Muscle of leg (tissue), 11 donors: ENCODE results near the gene GRIN1. TPM values are rescaled to one million over a fixed set of nuclear protein-coding genes. Genes with fewer than 3 reads are reported as not detected.

Experiments used
- DNase-seq: peaks from one replicate; pipeline ENCODE4 v3.0.0; 2013
- H3K27ac ChIP-seq: one replicate; pipeline ENCODE4 v1.5.1; 2013; ENCODE audit warnings: mild to moderate bottlenecking, low read length, control low read depth
- H3K27me3 ChIP-seq: one replicate; pipeline ENCODE4 v1.6.1; 2013; ENCODE audit warnings: low read length; ENCODE audit not compliant: control insufficient read depth, insufficient read depth
- H3K36me3 ChIP-seq: one replicate; pipeline ENCODE4 v1.6.1; 2013; ENCODE audit warnings: low read length; ENCODE audit not compliant: control insufficient read depth, insufficient read depth
- H3K4me1 ChIP-seq: one replicate; pipeline ENCODE4 v1.6.1; 2013; ENCODE audit warnings: low read length; ENCODE audit not compliant: control insufficient read depth, insufficient read depth
- H3K4me3 ChIP-seq: one replicate; pipeline ENCODE4 v1.5.1; 2013; ENCODE audit warnings: low read length, control low read depth
- H3K9me3 ChIP-seq: replicated peaks from 2 replicates; pipeline ENCODE4 v1.6.1; 2013; ENCODE audit warnings: low read depth, low read length; ENCODE audit not compliant: control insufficient read depth
- WGBS: methylation state at CpG from one replicate; pipeline ENCODE4 v1.1.5; 2013; ENCODE audit warnings: missing lambda C conversion rate; ENCODE audit not compliant: insufficient coverage; 5-methylcytosine and 5-hydroxymethylcytosine counted together
- polyA plus RNA-seq, 8 donors: library from polyadenylated mRNA; unstranded; fragments of 120-200 nt; gene quantifications; one replicate each; pipeline versions ENCODE4 v1.2.1 to v1.2.3, GENCODE V29; 2013; ENCODE audit warnings: inconsistent platforms in 1 of 8, low replicate concordance in 1 of 8; ENCODE audit not compliant: insufficient read length in 8 of 8, insufficient read depth in 1 of 8
- total RNA-seq: library from RNA; stranded (reverse); fragments of 120-200 nt; gene quantifications from one replicate; pipeline ENCODE4 v1.2.4, GENCODE V29; 2013

GRIN1 gene
- total and polyA plus RNA-seq, 9 donors = 0.07 to 0.17 (median 0.11) TPM; not detected in 5

DNA sequence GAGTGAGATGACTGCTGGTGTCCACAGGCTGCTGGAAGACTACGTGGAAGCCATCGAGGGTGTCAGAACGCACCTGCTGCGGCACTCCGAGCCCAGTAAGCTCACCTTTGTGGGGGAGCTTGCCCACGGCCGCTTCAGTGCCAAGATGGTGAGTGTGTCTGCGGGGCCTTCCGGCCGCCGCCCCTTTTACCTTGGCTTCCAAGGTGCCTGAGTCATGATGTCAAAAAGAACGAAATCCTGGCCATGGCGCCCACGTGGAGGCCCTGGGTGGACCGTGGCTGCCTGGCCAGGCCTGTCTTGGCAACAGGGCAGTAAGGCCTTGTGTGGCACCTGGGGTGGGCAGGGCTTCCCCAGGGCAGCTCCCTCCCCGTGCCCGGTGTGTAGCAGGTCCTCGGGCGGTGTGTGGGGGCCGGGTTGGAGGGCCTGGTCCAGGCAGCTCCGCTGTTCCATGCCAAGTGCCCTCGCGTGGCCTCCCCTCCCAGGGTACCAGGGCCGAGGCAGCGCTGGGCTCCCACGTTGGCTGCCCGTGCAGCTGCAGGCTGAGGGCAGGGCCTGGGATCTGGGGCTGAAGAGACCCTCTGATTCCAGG is 32.2 kb upstream of the GRIN1 start:
- H3K9me3 ChIP-seq = no peaks in the 10 kb centered on the region
- H3K4me1 ChIP-seq = no peaks in the 10 kb centered on the region
- H3K27ac ChIP-seq = no peak overlapping the region
- DNase-seq = no peak
- 92% methylated on average over 23 of the region's 27 CpGs for WGBS
- H3K4me3 ChIP-seq = no peak overlapping the region
- peaks cover 82% of the 10 kb centered on the region for H3K36me3 ChIP-seq
- H3K27me3 ChIP-seq = no peaks in the 10 kb centered on the region

DNA sequence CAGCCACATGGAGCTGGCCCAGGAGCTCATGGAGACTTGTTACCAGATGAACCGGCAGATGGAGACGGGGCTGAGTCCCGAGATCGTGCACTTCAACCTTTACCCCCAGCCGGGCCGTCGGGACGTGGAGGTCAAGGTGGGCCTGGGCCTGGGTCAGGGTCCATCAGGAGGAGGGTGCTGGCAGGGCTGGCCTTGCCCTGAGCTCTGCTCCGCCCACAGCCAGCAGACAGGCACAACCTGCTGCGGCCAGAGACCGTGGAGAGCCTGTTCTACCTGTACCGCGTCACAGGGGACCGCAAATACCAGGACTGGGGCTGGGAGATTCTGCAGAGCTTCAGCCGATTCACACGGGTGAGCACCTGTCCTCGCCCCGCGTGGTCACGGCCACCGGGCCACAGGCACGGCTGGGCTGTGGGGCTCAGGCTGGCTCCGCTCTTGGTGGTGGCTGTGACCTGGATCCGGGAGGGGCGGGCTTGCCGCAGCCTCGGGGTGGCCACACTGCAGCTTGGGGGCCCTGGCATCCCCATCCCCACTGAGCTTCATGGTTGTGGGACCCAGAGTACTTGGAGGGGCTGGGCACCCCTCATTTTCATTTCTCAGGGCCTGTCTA is 31.5 kb upstream of the GRIN1 start:
- H3K4me1 ChIP-seq = no peaks in the 10 kb centered on the region
- no peaks in the 10 kb centered on the region for H3K9me3 ChIP-seq
- no peak overlapping the region for H3K27ac ChIP-seq
- H3K4me3 ChIP-seq = no peak overlapping the region
- 95% methylated on average over 22 of the region's 27 CpGs for WGBS
- H3K27me3 ChIP-seq = peaks cover under 1% of the 10 kb centered on the region
- DNase-seq = no peak
- peaks cover 75% of the 10 kb centered on the region for H3K36me3 ChIP-seq

GRCh38 chr9:137107982-137108381 is 31.0 kb upstream of the GRIN1 start:
- 96% methylated on average over 13 of the region's 17 CpGs for WGBS
- Histone ChIP-seq H3K27me3 (peaks cover 5% of the 10 kb centered on the region), H3K27ac (no peak overlapping the region), H3K9me3 (no peaks in the 10 kb centered on the region), H3K4me1 (no peaks in the 10 kb centered on the region), H3K4me3 (no peak overlapping the region), H3K36me3 (peaks cover 70% of the 10 kb centered on the region)
- no peak for DNase-seq

DNA sequence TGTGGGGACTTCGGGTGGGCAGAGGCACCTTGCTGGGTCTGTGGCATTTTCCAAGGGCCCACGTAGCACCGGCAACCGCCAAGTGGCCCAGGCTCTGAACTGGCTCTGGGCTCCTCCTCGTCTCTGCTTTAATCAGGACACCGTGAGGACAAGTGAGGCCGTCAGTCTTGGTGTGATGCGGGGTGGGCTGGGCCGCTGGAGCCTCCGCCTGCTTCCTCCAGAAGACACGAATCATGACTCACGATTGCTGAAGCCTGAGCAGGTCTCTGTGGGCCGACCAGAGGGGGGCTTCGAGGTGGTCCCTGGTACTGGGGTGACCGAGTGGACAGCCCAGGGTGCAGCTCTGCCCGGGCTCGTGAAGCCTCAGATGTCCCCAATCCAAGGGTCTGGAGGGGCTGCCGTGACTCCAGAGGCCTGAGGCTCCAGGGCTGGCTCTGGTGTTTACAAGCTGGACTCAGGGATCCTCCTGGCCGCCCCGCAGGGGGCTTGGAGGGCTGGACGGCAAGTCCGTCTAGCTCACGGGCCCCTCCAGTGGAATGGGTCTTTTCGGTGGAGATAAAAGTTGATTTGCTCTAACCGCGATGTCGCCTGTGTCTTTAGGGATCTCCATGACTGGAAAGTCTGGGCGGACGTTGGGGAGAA is 30.2 kb upstream of the GRIN1 start:
- Histone ChIP-seq H3K4me3 (no peak overlapping the region), H3K9me3 (no peaks in the 10 kb centered on the region), H3K36me3 (peaks cover 62% of the 10 kb centered on the region), H3K27me3 (peaks cover 13% of the 10 kb centered on the region), H3K27ac (no peak overlapping the region), H3K4me1 (peaks cover 2% of the 10 kb centered on the region)
- no peak for DNase-seq
- 84% methylated on average over 28 of the region's 29 CpGs for whole genome bisulfite sequencing

GRCh38 chr9:137109250-137110146 is 29.5 kb upstream of the GRIN1 start:
- H3K27ac ChIP-seq = no peak overlapping the region
- 81% methylated on average over 33 of the region's 34 CpGs for WGBS
- no peak overlapping the region for H3K4me3 ChIP-seq
- no peaks in the 10 kb centered on the region for H3K9me3 ChIP-seq
- peaks cover 2% of the 10 kb centered on the region for H3K4me1 ChIP-seq
- H3K27me3 ChIP-seq = peaks cover 13% of the 10 kb centered on the region
- peaks cover 55% of the 10 kb centered on the region for H3K36me3 ChIP-seq
- DNase-seq = no peak

- peaks cover 19% of the 10 kb centered on the region for H3K27me3 ChIP-seq
- H3K36me3 ChIP-seq = peaks cover 47% of the 10 kb centered on the region
- no peak overlapping the region for H3K4me3 ChIP-seq
- no peaks in the 10 kb centered on the region for H3K9me3 ChIP-seq
- H3K27ac ChIP-seq = no peak overlapping the region
- DNase-seq = no peak
- peaks cover 8% of the 10 kb centered on the region for H3K4me1 ChIP-seq
- 85% methylated on average over 32 of the region's 38 CpGs for WGBS
Measured at GRCh38 chr9:137110147-137110910, 28.6 kb upstream of the GRIN1 start.

DNA sequence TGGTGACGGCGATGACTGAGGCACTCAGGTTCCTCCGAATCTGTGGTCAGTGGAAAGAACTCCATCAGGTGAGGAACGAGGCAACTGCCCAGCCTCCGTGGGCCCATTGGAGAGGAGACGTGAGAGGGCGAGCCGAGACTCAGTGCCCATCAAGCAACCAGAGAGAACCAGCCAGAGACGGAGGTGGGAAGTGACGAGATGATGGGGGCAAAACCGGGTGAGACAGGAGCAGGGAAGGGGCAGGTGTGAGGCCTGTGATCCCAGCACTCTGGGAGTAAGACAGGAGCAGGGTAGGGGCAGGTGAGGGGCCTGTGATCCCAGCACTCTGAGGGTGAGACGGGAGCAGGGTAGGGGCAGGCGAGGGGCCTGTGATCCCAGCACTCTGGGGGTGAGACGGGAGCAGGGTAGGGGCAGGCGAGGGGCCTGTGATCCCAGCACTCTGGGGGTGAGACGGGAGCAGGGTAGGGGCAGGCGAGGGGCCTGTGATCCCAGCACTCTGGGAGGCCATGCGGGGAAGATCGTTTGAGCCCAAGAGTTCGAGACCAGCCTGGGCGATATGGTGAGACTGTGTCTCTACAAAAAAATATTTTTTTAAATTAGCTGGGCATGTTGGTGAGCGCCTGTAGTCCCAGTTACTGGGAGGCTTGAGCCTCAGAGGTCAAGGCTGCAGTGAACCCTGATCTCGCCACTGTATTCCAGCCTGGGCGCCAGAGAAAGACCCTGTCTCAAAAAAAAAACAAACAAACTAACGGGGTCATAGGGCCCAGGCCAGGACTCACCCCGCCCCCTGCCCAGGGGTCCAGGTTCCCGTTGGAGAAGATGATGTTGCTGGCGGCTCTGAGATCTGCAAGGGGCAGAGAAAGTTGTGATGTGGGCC is 27.8 kb upstream of the GRIN1 start:
- H3K4me3 ChIP-seq = no peak overlapping the region
- no peak for DNase-seq
- peaks cover 39% of the 10 kb centered on the region for H3K36me3 ChIP-seq
- peaks cover 23% of the 10 kb centered on the region for H3K27me3 ChIP-seq
- H3K9me3 ChIP-seq = no peaks in the 10 kb centered on the region
- WGBS = 77% methylated on average over 19 of the region's 28 CpGs
- H3K27ac ChIP-seq = no peak overlapping the region
- H3K4me1 ChIP-seq = peaks cover 14% of the 10 kb centered on the region

- Histone ChIP-seq H3K27me3 (peaks cover 23% of the 10 kb centered on the region), H3K27ac (no peak overlapping the region), H3K9me3 (no peaks in the 10 kb centered on the region), H3K36me3 (peaks cover 32% of the 10 kb centered on the region), H3K4me1 (peaks cover 14% of the 10 kb centered on the region), H3K4me3 (no peak overlapping the region)
- no peak for DNase-seq
- 76% methylated on average over 29 of the region's 35 CpGs for WGBS
Measured at GRCh38 chr9:137111788-137112563, 27.0 kb upstream of the GRIN1 start.
